GOT3 (cell line): ENCODE results near the gene ARSG.
"Not testable (repeated sequence)": the region's sequence is repeated elsewhere in the genome, so short reads cannot be mapped to it uniquely, and the experiment has no call there.

Experiments
- DNase-seq: peaks from one replicate; lab custom pipeline; 2025; ENCODE audit warnings: mixed read lengths; lab: John Stamatoyannopoulos, UW

Gene ARSG

DNA sequence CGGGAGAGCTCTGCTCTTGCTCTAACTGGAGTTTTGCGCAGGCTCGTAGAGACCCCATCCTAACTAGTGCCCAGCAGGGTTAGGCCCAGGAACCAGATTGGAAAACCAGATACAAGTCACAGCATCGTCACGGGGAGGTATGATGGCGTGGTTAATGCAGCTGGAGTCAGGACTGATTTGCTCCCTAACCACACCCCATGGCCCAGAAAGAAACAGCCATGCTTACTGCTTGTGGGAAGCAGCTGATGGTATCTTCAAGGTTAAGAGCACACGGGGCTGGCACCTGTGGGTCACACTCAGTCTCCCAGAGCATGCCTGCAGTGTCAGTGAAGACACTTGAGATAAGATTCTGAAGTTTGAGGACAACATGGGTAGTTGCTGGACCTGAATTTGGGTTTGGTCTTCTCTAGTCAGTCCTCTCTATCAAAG, 105.8 kb downstream of the ARSG start:
- no peak for DNase-seq

DNA sequence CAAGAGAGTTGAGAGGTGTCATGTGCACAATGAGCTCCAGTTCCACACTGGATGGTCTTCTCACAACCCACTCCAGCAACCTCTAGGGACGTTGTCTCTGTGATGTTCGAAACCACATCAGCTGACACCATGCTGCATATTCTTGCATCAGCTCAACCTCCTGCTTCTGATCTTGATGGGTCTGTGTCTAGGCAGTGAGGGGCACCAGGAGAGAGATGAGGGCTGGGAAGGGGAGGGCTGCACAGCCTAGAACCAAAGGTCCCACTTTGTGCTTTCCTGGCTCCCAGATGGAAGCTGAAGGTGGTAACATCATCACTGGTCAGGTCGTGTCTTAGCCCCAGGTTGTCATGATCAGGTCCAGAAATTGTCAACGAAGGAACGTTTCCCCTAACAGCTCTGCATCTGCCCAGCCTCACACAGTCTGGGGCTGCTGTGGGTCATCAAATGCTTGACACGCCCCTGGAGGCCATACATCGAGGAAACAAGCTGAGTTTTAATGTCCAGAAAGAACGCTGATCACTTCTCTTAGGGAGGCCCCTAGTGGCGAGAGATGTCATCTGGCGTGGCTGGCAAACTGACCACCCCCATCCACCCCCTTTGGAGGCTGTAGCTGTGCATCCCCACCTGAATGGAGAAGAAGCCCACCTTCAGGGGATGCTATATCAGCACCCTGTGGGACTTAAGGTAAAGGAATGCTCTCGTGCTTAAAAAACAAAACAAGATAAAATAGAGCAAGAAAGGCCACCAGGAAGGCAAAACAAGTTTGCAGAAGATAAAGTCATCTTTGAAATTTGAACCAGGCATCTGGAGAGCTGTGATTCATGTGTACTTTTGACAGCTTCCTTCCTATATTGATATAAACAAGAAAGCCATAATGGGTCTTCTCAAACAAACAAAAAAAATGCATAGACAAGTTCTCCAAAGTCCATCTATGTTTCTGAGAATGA, 107.7 kb downstream of the ARSG start:
- no peak for DNase-seq

DNA sequence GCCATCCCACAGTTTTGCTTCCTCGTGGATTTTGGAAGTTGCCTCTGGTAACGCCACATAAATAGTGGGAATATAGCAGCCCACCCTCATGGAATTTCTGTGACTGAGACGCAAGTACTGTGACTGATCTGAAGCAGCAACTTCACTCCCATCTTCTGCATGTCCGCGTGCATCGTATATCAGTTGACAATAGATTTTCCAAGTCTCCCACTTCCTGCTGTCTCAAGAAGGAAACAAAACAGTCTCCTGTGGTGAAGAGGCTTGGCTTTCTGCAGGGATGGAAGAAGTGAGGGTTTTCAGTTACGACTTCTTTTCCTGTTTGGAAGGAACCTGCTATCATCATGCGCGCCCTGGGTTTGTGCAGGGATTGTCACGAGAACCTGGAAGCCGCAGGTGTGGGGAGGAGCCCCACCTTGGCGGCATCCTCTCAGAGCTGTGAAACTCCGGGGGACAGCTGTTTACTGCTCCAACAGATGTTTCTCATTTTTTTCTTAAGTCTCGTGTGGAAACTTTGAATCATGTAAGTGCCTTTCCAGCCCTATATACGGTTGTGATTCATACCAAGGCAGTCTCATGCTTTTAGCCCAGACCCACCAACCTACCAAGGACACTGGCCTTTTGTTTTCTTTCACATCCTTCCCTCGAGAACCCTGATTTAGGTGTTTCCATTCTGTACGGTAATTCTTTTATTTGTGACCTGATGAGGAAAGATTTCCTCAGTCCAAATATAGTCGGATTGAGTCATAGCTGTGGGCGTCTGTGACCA, 108.5 kb downstream of the ARSG start:
- DNase-seq: no peak

DNA sequence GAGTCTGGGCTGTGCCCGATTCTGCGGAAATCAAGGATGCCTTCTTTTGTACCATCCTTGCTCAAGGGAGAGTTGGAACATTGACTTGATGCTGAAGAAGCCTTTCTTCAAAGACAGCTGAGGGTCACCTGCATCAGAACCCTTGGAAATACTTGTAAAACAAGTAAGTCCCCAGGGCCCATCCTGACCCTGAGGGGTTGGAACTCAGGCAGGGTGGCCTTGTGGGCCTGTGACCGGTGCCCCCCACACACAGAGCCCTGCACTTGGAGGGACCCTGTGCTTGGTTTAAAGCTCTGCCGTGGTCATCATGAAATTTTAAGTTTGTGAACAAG, 109.1 kb downstream of the ARSG start:
- DNase-seq: no peak

DNA sequence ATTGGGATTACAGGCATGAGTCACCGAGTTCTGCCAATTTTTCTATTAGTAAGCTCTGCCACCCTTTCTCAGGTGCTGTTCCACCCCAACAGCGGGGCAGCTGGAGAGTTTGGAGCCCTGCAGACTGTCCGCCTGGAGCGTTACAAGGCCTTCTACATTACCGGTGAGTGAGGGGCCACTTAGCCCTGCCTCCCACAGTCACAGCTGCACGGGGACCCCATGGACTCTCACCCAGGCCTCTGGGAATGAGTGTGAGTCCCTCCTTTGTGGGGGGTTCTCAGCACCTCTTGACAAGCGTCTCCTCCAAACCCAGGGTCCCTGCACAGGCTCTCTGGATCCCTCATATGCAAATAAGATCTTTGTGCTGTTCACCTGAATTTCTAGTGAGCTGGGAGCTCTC, 110.0 kb downstream of the ARSG start:
- DNase-seq: no peak

DNA sequence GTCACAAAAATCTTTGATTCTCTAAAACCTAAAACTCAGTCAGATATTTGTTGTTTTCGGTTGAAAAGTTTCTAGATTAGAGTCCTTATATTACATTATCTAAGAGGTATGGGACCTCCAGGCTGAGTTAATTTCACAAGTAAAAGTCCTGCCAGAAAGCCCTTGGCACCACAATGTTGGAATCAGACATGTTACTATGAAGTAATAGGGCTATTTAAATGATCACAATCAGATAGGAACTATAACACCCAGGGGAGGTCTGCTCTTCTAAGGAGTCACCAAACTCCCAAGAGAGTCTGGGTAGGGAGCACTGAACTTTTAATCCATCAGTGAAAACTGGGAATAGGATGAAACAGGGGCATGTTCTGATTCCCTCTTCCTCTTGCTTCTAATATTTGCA, 111.8 kb downstream of the ARSG start:
- no peak for DNase-seq

DNA sequence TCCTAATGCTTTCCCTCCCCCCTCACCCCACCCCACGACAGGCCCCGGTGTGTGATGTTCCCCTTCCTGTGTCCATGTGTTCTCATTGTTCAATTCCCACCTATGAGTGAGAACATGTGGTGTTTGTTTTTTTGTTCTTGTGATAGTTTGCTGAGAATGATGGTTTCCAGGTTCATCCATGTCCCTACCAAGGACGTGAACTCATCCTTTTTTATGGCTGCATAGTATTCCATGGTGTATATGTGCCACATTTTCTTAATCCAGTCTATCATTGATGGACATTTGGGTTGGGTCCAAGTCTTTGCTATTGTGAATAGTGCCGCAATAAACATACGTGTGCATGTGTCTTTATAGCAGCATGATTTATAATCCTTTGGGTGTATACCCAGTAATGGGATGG, 112.5 kb downstream of the ARSG start:
- not testable (repeated sequence) for DNase-seq

DNA sequence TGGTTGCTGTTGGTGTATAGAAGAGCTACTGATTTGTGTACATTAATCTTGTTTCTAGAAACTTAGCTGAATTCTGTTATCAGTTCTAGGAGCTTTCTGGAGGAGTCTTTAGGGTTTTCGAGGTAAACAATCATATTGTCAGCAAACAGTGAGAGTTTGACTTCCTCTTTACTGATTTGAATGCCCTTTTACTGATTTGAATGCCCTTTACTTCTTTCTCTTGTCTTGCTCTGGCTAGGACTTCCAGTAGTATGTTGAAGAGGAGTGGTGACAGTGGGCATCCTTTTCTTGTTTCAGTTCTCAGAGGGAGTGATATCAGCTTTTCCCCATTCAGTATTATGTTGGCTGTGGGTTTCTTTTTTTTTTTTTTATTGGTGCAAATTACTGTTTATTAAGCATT, 116.4 kb downstream of the ARSG start:
- not testable (repeated sequence) for DNase-seq

DNA sequence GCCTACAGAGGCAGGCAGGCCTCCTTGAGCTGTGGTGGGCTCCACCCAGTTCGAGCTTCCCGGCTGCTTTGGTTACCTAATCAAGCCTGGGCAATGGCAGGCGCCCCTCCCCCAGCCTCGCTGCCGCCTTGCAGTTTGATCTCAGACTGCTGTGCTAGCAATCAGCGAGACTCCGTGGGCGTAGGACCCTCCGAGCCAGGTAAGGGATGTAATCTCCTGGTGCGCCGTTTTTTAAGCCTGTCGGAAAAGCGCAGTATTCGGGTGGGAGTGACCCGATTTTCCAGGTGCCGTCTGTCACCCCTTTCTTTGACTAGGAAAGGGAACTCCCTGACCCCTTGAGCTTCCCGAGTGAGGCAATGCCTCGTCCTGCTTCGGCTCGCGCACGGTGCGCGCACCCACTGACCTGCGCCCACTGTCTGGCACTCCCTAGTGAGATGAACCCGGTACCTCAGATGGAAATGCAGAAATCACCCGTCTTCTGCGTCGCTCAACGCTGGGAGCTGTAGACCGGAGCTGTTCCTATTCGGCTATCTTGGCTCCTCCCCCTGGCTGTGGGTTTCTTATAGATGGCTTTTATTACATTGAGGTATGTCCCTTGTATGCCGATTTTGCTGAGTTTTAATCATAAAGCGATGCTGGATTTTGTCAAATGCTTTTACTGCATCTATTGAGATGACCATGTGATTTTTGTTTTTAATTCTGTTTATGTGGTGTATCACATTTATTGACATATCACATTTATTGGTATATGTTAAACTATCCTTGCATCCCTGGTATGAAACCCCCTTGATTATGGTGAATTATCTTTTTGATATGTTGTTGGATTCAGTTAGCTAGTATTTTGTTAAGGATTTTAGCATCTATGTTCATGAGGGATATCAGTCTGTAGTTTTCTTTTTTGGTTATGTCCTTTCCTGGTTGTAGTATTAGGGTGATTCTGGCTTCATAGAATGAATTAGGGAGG, 122.6 kb downstream of the ARSG start:
- DNase-seq: not testable (repeated sequence)

DNA sequence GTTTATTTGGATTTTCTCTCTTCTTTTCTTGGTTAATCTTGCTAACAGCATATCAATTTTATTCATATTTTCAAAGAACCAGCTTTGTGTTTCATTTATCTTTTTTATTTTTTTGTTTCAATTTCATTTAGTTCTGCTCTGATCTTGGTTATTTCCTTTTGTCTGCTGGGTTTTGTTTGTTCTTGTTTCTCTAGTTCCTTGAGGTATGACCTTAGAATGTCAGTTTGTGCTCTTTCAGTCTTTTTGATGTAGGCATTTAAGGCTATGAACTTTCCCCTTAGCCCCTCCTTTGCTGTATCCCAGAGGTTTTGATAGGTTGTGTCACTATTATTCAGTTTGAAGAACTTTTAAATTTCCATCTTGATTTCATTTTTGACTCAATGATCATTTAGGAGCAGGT, 123.6 kb downstream of the ARSG start:
- DNase-seq: not testable (repeated sequence)

DNA sequence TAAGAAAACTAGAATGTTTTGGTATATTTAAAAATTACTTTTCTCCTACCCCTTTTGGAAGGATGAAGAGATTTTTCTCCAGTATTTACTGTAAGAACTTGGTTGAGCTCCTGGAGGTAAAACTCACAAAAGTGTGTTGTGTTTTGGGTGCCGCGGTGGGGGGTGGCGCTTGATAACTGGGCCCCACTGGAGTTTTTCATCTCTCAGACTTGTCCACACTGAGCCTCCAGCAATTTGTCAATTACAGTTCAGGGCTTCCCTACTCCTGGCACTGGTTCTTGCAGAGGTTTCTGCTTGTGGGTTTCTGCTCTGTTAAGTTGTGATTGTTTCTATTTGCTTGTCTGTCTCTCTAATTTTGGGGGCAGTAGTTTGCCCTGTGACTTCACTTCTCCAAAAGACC, 126.0 kb downstream of the ARSG start:
- no peak for DNase-seq

DNA sequence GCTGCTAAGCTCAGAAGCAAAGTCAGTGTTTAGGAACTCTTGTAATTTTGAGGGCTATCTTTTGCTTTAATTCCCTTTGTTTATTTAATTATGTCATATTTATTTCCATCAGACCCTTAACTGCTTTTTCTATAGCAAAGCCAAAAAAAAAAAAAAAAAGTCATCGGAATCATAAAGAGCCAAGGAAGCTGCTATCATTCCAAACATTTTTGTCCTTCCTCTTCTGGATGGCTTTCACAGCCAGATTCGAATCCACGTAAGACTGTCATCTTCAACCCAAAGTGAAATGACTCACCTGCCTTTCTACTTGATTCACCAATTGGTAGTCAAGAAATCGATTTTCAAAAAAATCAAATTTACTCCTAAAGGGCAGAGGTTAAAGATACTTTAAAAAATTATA, 127.6 kb downstream of the ARSG start:
- no peak for DNase-seq

DNA sequence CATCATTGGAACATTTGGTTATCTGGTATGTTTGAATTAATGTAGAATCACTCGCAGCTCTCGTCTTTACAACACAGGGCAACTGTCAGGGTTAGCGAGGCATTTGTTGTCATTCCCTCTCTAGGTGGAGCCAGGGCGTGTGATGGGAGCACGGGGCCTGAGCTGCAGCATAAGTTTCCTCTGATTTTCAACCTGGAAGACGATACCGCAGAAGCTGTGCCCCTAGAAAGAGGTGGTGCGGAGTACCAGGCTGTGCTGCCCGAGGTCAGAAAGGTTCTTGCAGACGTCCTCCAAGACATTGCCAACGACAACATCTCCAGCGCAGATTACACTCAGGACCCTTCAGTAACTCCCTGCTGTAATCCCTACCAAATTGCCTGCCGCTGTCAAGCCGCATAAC, 128.8 kb downstream of the ARSG start:
- DNase-seq: no peak

DNA sequence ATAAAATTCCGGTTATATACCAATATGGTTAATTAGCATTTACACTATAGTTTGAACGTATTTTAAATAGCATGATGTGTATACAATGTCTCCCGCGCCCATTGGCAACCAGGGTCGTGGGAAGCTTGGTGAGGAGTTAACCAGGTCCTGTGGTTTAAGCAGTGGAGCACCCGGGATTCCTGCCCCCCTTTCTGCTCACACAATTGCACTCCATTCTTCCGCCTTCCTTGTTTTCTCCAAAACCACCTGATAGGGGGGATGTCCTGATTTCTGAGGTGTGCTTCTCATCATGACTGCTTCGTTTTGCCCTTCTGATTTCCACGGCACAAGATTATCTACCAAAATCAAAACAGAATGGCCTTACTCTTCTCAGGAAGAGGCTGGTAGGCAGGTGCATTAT, 130.2 kb downstream of the ARSG start:
- DNase-seq: no peak

DNA sequence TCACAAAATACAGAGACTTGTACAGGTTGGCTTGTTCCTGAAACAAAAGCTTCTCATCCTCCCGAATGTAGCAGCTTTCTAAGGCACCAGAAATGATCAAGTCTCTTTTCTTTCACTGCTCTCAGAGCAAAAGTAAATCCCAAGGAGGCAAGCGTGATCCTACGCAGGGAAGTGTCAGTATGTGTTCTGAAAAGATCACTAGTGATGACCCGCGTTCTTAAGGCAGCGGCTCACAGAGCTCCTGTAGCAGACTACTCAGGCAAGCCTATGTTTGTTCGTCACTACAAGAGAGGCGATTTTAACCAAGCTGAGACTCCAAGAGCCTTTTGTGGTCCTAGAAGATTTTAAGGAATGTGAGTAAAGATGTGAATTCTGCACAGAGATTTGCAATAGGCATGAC, 131.5 kb downstream of the ARSG start:
- no peak for DNase-seq

DNA sequence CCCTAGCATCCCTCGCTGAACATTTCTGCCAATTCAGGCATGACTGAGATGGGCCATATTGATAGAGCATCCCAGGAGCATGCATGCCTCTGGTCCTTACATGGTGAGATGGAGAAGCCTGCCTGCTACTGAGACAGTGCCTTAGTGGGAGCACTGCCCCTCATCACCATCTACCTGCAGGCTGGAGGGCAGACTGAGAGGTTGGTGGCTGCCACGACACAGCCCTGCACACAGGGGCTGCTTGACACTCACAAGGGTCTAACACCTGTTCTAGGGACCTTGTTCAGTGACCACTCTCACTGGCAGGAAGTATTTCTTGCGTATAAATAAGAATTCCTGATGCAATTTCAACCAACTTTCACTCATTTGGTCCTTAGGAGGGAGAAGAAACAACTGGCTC, 132.0 kb downstream of the ARSG start:
- no peak for DNase-seq

DNA sequence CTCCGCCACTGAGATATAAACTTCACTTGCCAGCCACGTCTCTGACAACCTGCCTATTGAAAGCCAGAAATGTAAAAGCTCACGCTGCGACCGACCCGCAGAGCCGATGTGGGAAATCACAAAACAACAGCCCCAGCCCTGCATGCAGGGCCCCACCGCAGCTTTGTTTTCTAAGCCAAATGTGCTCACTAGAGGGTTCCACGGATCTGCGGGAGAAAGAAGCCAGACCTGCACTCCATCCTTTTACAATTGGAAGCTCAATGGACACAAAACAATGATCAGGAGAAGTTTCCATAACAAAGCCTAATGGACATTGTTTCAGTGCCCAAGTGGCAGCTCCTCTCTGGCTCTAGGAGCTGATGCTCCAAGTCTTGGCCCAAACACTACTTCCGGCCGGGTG, 132.9 kb downstream of the ARSG start:
- DNase-seq: no peak

DNA sequence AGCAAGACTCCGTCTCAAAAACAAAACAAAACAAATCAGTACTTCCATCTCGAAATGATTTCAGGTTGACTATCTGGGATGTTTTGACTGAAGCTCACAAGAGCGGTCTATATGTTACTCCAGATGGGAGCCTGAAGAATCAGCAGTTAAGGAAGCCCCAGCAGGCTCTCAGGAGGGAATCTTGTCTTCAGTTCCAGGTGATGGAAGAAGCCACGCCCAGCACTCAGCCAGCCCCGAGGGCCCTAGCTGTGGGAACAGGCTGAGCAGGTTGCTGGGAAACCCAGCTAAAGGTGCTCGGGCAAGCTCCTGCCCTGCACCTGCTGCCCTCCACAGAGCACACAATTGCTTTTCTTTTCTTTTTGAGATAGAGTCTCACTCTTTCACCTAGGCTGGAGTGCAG, 133.6 kb downstream of the ARSG start:
- no peak for DNase-seq

DNA sequence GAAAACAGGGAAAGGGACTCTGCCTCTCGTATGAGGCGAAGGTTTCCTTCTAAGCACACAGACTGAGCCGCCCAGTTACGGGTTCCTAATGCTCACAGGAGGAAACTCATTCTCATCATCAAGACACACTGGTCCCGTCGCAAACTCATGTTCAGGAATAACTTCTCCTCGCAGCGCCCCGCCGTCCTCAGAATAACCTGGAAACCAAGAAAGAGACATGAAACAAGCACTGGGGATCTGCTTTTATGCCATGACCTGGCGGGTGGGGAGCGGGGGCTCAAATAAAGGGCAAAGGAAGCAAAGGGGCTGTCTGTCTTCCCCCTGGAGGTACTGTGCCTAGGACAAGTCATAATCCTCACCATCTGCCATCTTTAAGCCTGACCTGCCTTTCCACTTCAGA, 134.7 kb downstream of the ARSG start:
- DNase-seq: no peak

DNA sequence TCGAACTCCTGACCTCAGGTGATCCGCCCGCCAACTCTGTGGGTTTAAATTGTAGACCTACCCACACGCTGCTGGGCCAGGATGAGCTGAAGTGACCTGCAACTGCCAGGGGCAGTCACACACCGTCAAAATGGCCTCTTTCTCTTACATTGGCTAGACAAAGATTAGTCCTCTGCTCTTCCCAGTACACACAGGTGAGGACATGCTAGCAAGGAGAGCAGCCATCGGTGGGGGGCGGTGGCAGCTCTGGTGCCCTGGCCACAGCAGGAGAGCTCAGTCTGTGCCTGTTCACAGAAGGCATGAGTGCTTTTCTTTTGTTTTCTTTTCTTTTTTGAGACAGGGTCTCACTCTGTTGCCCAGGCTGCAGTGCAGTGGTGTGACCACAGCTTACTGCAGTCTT, 136.3 kb downstream of the ARSG start:
- DNase-seq: no peak

DNA sequence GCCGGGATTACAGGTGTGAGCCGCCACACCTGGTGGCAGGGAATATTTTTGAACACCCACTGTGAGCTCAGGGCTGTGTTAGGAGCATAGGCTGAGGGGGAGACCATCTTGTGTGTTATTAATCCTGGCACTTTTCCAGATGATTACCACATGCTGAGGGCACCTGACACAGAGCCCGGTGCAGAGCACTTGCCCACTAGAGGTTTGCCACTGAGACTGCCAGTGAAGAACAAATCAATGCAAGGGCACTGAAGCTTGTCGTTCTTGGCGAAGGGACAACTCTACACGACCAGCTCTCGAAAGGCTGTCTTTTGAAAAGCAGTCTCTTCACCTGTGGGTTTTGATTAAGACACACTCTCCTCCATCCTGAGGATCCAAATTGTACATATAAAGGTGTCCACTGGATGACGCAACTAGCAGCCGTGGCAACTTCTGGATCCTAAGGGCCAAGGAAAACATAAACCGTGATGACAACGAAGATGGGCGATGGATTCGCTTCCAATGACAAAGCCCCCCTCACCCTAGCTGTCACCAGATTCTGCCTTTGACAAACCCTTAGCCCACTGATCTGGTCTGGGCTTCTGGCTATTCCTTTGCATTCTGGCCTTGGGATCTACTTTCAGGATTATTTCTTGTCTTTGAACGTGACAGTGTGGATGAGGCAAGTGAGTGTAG, 137.3 kb downstream of the ARSG start:
- DNase-seq: no peak

DNA sequence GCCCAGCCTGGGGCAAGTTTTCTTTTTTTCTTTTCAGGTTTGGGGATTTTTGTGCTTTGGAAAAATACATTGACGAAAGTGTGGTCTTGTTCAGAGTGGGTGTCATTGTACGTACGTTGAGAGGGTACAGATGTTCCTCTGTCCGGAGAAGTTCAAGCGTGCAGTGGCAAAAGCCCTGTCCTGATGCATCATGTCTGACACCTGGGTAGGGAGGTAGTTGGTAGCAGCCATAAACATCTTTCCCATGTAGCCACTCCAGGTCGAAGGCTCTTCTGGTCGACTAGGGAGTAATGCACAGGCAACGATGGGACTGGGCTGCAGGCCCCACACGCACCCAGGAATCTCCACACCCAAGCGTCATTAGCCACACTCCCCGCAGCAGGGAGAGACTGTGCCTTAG, 138.6 kb downstream of the ARSG start:
- DNase-seq: no peak
